HCT116 (cell line): ENCODE data around the gene TEKT5. TPM values are rescaled to one million over a fixed set of nuclear protein-coding genes. Genes with fewer than 3 reads are reported as not detected.

Experiments used
- ATAC-seq: fragments of 200-7000 bp; cut with Tn5 transposase; 2 replicates; pipeline ENCODE4 v1.9.1; 2020; ENCODE audit warnings: mild to moderate bottlenecking, moderate library complexity
- BruUV-seq: library from RNA; stranded (reverse); fragments of 400-500 nt; replicated peaks from 2 replicates; lab custom pipeline; 2021; lab: Mats Ljungman, UMichigan
- CTCF ChIA-PET: fragments of 300-600 bp; sonication (Branson Sonifier 250); formaldehyde crosslinking; loops from one replicate; lab custom pipeline; 2021; ENCODE audit warnings: antibody characterized with exemption; lab: Charles Lee
- POLR2A ChIA-PET: fragments of 300-600, 350-600 bp; sonication (Branson Sonifier 250); formaldehyde crosslinking; loops from one replicate; lab custom pipeline; 2021; ENCODE audit warnings: antibody characterized with exemption; lab: Charles Lee
- RAD21 ChIA-PET, 2 experiments: fragments of 300-600 bp; sonication (Branson Sonifier 250); formaldehyde crosslinking; loops; one replicate each; lab custom pipeline; 2023; ENCODE audit warnings: low total read pairs in 2 of 2; ENCODE audit not compliant: uncharacterized antibody in 2 of 2, unreplicated experiment in 2 of 2, low non-redundant PET in 1 of 2; lab: Charles Lee
- DNase-seq: peaks from one replicate; pipeline ENCODE4 v3.0.0-alpha.2; 2010; ENCODE audit warnings: low read depth, low spot score
- H2AFZ ChIP-seq: fragments of 200-600 bp; shearing (Covaris generic), sonication (generic); 2 replicates; pipeline ENCODE4 v1.6.1; 2017; ENCODE audit warnings: low read depth, mixed run types, mixed read lengths, antibody characterized with exemption, low read length; ENCODE audit not compliant: poor library complexity, severe bottlenecking
- H3K27ac ChIP-seq: 2 replicates; pipeline ENCODE4 v1.5.1; 2012; ENCODE audit warnings: low read depth, low read length
- H3K27me3 ChIP-seq: fragments of 200-600 bp; sonication (generic); 2 replicates; pipeline ENCODE4 v1.6.1; 2016; ENCODE audit warnings: mixed run types, low read length, mixed read lengths; ENCODE audit not compliant: insufficient read depth
- H3K36me3 ChIP-seq, 2 experiments: fragments of 200-500 bp in 1 of 2; fragments of 200-600 bp in 1 of 2; sonication (Bioruptor generic) in 1 of 2; sonication (generic) in 1 of 2; 2 replicates each; pipeline versions ENCODE4 v1.5.1 to v1.6.1; 2014 to 2016; ENCODE audit warnings: low read length in 2 of 2, inconsistent platforms in 1 of 2, mixed read lengths in 1 of 2, mixed run types in 1 of 2; ENCODE audit not compliant: insufficient read depth in 2 of 2, control insufficient read depth in 1 of 2
- H3K4me1 ChIP-seq, 2 experiments: fragments of 200-600 bp in 1 of 2; sonication (generic) in 1 of 2; 2 replicates each; pipeline versions ENCODE4 v1.5.1 to v1.6.1; 2012 to 2017; ENCODE audit warnings: low read length in 2 of 2, inconsistent platforms in 1 of 2, mild to moderate bottlenecking in 1 of 2, mixed read lengths in 1 of 2, mixed run types in 1 of 2, moderate library complexity in 1 of 2; ENCODE audit not compliant: insufficient read depth in 2 of 2, control insufficient read depth in 1 of 2
- H3K4me2 ChIP-seq: fragments of 200-600 bp; sonication (generic); 2 replicates; pipeline ENCODE4 v1.6.1; 2017; ENCODE audit warnings: mixed run types, low read length, mixed read lengths
- H3K4me3 ChIP-seq, 2 experiments: fragments of 200-600 bp in 1 of 2; sonication (generic) in 1 of 2; replicated peaks in 1 of 2; 2 replicates each; pipeline ENCODE4 v1.5.1; 2011 to 2016; ENCODE audit warnings: low read length in 2 of 2, control low read depth in 1 of 2, low read depth in 1 of 2, mild to moderate bottlenecking in 1 of 2, mixed read lengths in 1 of 2, mixed run types in 1 of 2
- H3K79me2 ChIP-seq: fragments of 200-600 bp; sonication (generic); 2 replicates; pipeline ENCODE4 v1.6.1; 2017; ENCODE audit warnings: mild to moderate bottlenecking, mixed run types, low read length, moderate library complexity, mixed read lengths; ENCODE audit not compliant: insufficient read depth
- H3K9ac ChIP-seq: fragments of 200-600 bp; sonication (generic); 2 replicates; pipeline ENCODE4 v1.6.1; 2016; ENCODE audit warnings: low read length, mixed read lengths
- H3K9me2 ChIP-seq: fragments of 200-600 bp; sonication (generic), shearing (Covaris generic); 2 replicates; pipeline ENCODE4 v1.6.1; 2017; ENCODE audit warnings: mixed run types, mild to moderate bottlenecking, moderate library complexity; ENCODE audit not compliant: insufficient read depth
- H3K9me3 ChIP-seq, 2 experiments: fragments of 200-500 bp in 1 of 2; fragments of 200-600 bp in 1 of 2; sonication (Bioruptor generic) in 1 of 2; sonication (generic) in 1 of 2; 2 replicates each; pipeline ENCODE4 v1.6.1; 2014 to 2017; ENCODE audit warnings: low read length in 2 of 2, mixed read lengths in 2 of 2, inconsistent platforms in 1 of 2, low read depth in 1 of 2, mild to moderate bottlenecking in 1 of 2, mixed run types in 1 of 2, moderate library complexity in 1 of 2; ENCODE audit not compliant: control insufficient read depth in 1 of 2, insufficient read depth in 1 of 2
- H4K20me1 ChIP-seq: fragments of 200-600 bp; sonication (generic), shearing (Covaris generic); 2 replicates; pipeline ENCODE4 v1.6.1; 2017; ENCODE audit warnings: mixed run types, mild to moderate bottlenecking, moderate library complexity; ENCODE audit not compliant: insufficient read depth
- CBX3 ChIP-seq: IDR thresholded peaks from 2 replicates; pipeline ENCODE4 v1.6.1; 2012; ENCODE audit warnings: low read depth
- EGR1 ChIP-seq: IDR thresholded peaks from 2 replicates; pipeline ENCODE4 v1.6.1; 2012; ENCODE audit warnings: low read depth
- ELF1 ChIP-seq: IDR thresholded peaks from 2 replicates; pipeline ENCODE4 v1.6.1; 2012; ENCODE audit warnings: low read depth, borderline replicate concordance
- EZH2 ChIP-seq: fragments of 200-600 bp; sonication (generic); IDR thresholded peaks from 2 replicates; pipeline ENCODE4 v1.6.1; 2017; ENCODE audit warnings: antibody characterized with exemption, mixed run types
- EZH2phosphoT487 ChIP-seq: fragments of 200-600 bp; IDR thresholded peaks from 2 replicates; pipeline ENCODE4 v1.6.1; 2018; ENCODE audit warnings: antibody characterized with exemption, borderline replicate concordance
- FOSL1 ChIP-seq: IDR thresholded peaks from 2 replicates; pipeline ENCODE4 v1.6.1; 2012; ENCODE audit warnings: low read depth
- JUND ChIP-seq: IDR thresholded peaks from 2 replicates; pipeline ENCODE4 v1.6.1; 2012
- POLR2AphosphoS5 ChIP-seq: IDR thresholded peaks from 2 replicates; pipeline ENCODE4 v1.6.1; 2011; ENCODE audit warnings: mild to moderate bottlenecking, low read depth, low read length, moderate library complexity
- RAD21 ChIP-seq: IDR thresholded peaks from 2 replicates; pipeline ENCODE4 v1.6.1; 2012; ENCODE audit warnings: low read depth, mild to moderate bottlenecking
- SP1 ChIP-seq: IDR thresholded peaks from 2 replicates; pipeline ENCODE4 v1.6.1; 2012; ENCODE audit warnings: low read depth
- SRF ChIP-seq: IDR thresholded peaks from 2 replicates; pipeline ENCODE4 v1.6.1; 2012; ENCODE audit warnings: low read depth
- TCF7L2 ChIP-seq: IDR thresholded peaks from 2 replicates; pipeline ENCODE4 v1.7.0; 2011; ENCODE audit warnings: borderline replicate concordance, inconsistent platforms; ENCODE audit not compliant: insufficient read depth, insufficient read length; ENCODE audit errors: extremely low read depth
- YY1 ChIP-seq: IDR thresholded peaks from 2 replicates; pipeline ENCODE4 v1.6.1; 2011; ENCODE audit warnings: low read length, low read depth, moderate library complexity, mild to moderate bottlenecking; ENCODE audit not compliant: insufficient replicate concordance; ENCODE audit errors: extremely low read depth
- ZNF274 ChIP-seq: fragments of 200-500 bp; sonication (Bioruptor generic); IDR thresholded peaks from 2 replicates; pipeline ENCODE4 v1.6.1; 2014; ENCODE audit warnings: mild to moderate bottlenecking, low read depth, low read length, inconsistent platforms
- intact Hi-C: fragments of 100-400 bp; cut with micrococcal nuclease; formaldehyde crosslinking; loops from 2 replicates; pipeline ENCODE4 v1.10.0; 2022
- total RNA-seq: library from RNA; stranded (reverse); gene quantifications from one replicate; pipeline ENCODE4 v1.2.1, GENCODE V29; 2021; ENCODE audit not compliant: unreplicated experiment
- TF ChIP-seq, protein P1 (sequence below): IDR thresholded peaks from 2 replicates; pipeline ENCODE4 v1.6.1; 2012
- TF ChIP-seq, protein P2 (sequence below), 3 experiments: fragments of 200-600 bp in 1 of 3; sonication (generic) in 1 of 3; IDR thresholded peaks in 2 of 3; conservative IDR thresholded peaks in 1 of 3; 2 replicates each; pipeline ENCODE4 v1.5.1; 2012 to 2017; ENCODE audit warnings: low read depth in 2 of 3, low read length in 2 of 3, antibody characterized with exemption in 1 of 3, borderline replicate concordance in 1 of 3, control low read depth in 1 of 3, mild to moderate bottlenecking in 1 of 3, mixed read lengths in 1 of 3, mixed run types in 1 of 3, moderate library complexity in 1 of 3; ENCODE audit not compliant: insufficient read depth in 1 of 3
- TF ChIP-seq, protein P3 (sequence below): IDR thresholded peaks from 2 replicates; pipeline ENCODE4 v1.6.1; 2012

The TEKT5 gene
- total RNA-seq, 1 experiment from 2014 or later, result 0.37 TPM

DNA sequence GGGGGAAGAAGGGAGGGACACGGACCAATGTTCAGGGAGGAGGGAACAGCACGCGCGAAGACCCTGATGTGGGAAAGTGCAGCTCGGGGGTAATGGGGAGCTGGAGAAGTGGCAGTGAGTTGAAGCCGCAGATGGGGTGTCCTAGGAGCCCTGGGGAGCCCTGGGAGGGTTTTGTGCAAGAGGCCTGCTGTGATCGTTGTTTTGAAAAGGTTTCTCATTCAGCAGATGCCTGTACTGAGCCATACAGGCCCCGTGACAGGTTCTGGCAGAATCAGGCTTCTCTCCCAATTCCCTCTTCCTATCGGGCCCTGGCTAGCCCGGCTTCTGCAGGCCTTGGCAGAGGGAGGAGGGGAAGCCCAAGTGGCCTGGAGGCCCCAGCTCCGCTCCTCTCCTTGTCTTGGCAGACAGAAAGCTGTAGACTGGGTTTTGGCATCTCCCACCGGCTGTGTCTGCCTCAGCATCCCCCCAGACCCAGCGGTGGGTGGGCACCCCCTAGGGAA, 76.0 kb downstream of the TEKT5 start:
- H3K9ac ChIP-seq, result no peak overlapping the region
- H3K36me3 ChIP-seq, result no peaks in the 10 kb centered on the region
- peaks cover 11 to 17% of the 10 kb centered on the region in 2 experiments for H3K4me1 ChIP-seq
- BruUV-seq, result no TSS peak
- H3K9me3 ChIP-seq, result no peaks in the 10 kb centered on the region
- H2AFZ ChIP-seq, result no peak overlapping the region
- no peak overlapping the region for H3K27ac ChIP-seq
- H3K4me2 ChIP-seq, result no peak overlapping the region
- H3K27me3 ChIP-seq, result no peaks in the 10 kb centered on the region
- H3K4me3 ChIP-seq, result no peak overlapping the region
- intact Hi-C loops, result no loop called here
- ChIA-PET CTCF (no interaction called here), POLR2A (no interaction called here), RAD21 (no interaction called here)
- H3K9me2 ChIP-seq, result no peaks in the 10 kb centered on the region
- TF ChIP-seq EGR1 (no peak), JUND (no peak), SRF (no peak), SP1 (no peak), FOSL1 (no peak), RAD21 (no peak), CBX3 (no peak), POLR2AphosphoS5 (no peak), EZH2 (no peak), TCF7L2 (no peak), EZH2phosphoT487 (no peak), ZNF274 (no peak), ELF1 (no peak), YY1 (no peak)
- TF ChIP-seq, protein P1, sequence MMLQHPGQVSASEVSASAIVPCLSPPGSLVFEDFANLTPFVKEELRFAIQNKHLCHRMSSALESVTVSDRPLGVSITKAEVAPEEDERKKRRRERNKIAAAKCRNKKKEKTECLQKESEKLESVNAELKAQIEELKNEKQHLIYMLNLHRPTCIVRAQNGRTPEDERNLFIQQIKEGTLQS, result no peak
- TF ChIP-seq, protein P2, sequence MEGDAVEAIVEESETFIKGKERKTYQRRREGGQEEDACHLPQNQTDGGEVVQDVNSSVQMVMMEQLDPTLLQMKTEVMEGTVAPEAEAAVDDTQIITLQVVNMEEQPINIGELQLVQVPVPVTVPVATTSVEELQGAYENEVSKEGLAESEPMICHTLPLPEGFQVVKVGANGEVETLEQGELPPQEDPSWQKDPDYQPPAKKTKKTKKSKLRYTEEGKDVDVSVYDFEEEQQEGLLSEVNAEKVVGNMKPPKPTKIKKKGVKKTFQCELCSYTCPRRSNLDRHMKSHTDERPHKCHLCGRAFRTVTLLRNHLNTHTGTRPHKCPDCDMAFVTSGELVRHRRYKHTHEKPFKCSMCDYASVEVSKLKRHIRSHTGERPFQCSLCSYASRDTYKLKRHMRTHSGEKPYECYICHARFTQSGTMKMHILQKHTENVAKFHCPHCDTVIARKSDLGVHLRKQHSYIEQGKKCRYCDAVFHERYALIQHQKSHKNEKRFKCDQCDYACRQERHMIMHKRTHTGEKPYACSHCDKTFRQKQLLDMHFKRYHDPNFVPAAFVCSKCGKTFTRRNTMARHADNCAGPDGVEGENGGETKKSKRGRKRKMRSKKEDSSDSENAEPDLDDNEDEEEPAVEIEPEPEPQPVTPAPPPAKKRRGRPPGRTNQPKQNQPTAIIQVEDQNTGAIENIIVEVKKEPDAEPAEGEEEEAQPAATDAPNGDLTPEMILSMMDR (IDR thresholded peaks at IDR 0.05 in 2 of 3, conservative IDR thresholded peaks at IDR 0.05 in 1 of 3; ENCODE audit: borderline replicate concordance in 1 of 3, insufficient read depth in 1 of 3, low read depth in 2 of 3, low read length in 2 of 3), result no peak
- TF ChIP-seq, protein P3, sequence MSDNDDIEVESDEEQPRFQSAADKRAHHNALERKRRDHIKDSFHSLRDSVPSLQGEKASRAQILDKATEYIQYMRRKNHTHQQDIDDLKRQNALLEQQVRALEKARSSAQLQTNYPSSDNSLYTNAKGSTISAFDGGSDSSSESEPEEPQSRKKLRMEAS, result no peak
- ATAC-seq (no peak), DNase-seq (no peak)
- H3K79me2 ChIP-seq, result no peaks in the 10 kb centered on the region
- no peaks in the 10 kb centered on the region for H4K20me1 ChIP-seq
